ENCODE data around the gene TPD52L1.

The TPD52L1 gene

GRCh38 chr6:125212377-125212776 is 58.8 kb downstream of the TPD52L1 start:
- DNase-seq = no peak

GRCh38 chr6:125213939-125214338 is 60.4 kb downstream of the TPD52L1 start:
- no peak for DNase-seq

GRCh38 chr6:125215252-125215819 is 61.8 kb downstream of the TPD52L1 start:
- no peak for DNase-seq

GRCh38 chr6:125216015-125216414 is 62.4 kb downstream of the TPD52L1 start:
- no peak for DNase-seq

- DNase-seq = no peak
Observed at GRCh38 chr6:125217369-125217768, 63.8 kb downstream of the TPD52L1 start.

- DNase-seq = no peak
Observed at GRCh38 chr6:125217992-125218391, 64.4 kb downstream of the TPD52L1 start.

- no peak for DNase-seq
Observed at GRCh38 chr6:125219361-125219895, 65.9 kb downstream of the TPD52L1 start.

GRCh38 chr6:125220712-125221111 is 67.1 kb downstream of the TPD52L1 start:
- no peak for DNase-seq

- no peak for DNase-seq
Observed at GRCh38 chr6:125222531-125223455, 69.2 kb downstream of the TPD52L1 start.

- DNase-seq = no peak
Observed at GRCh38 chr6:125224231-125224861, 70.8 kb downstream of the TPD52L1 start.

GRCh38 chr6:125227244-125227643 is 73.7 kb downstream of the TPD52L1 start:
- DNase-seq = no peak

GRCh38 chr6:125228981-125229479 is 75.5 kb downstream of the TPD52L1 start:
- no peak for DNase-seq

GRCh38 chr6:125230674-125231073 is 77.1 kb downstream of the TPD52L1 start:
- DNase-seq = no peak

GRCh38 chr6:125231133-125231532 is 77.6 kb downstream of the TPD52L1 start:
- DNase-seq = no peak

- no peak for DNase-seq
Observed at GRCh38 chr6:125231574-125232343, 78.2 kb downstream of the TPD52L1 start.

- no peak for DNase-seq
Observed at GRCh38 chr6:125232466-125232865, 78.9 kb downstream of the TPD52L1 start.

GRCh38 chr6:125233202-125233601 is 79.6 kb downstream of the TPD52L1 start:
- no peak for DNase-seq

GRCh38 chr6:125236536-125237327 is 83.2 kb downstream of the TPD52L1 start:
- no peak for DNase-seq

GRCh38 chr6:125237764-125238163 is 84.2 kb downstream of the TPD52L1 start:
- no peak for DNase-seq

GRCh38 chr6:125245109-125245508 is 91.5 kb downstream of the TPD52L1 start:
- no peak for DNase-seq

GRCh38 chr6:125245523-125246264 is 92.1 kb downstream of the TPD52L1 start:
- no peak for DNase-seq
